ENCODE data around the gene GPR107.

GRCh38 chr9:130027533-130028365 is 26.0 kb upstream of the GPR107 start:
- TF ChIP-seq POLR2A (IDR thresholded peaks at IDR 0.05) (no peak), CTCF (IDR thresholded peaks at IDR 0.05) (no peak)
